ENCODE results near the gene NUCKS1.

Gene NUCKS1, protein sequence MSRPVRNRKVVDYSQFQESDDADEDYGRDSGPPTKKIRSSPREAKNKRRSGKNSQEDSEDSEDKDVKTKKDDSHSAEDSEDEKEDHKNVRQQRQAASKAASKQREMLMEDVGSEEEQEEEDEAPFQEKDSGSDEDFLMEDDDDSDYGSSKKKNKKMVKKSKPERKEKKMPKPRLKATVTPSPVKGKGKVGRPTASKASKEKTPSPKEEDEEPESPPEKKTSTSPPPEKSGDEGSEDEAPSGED

DNA sequence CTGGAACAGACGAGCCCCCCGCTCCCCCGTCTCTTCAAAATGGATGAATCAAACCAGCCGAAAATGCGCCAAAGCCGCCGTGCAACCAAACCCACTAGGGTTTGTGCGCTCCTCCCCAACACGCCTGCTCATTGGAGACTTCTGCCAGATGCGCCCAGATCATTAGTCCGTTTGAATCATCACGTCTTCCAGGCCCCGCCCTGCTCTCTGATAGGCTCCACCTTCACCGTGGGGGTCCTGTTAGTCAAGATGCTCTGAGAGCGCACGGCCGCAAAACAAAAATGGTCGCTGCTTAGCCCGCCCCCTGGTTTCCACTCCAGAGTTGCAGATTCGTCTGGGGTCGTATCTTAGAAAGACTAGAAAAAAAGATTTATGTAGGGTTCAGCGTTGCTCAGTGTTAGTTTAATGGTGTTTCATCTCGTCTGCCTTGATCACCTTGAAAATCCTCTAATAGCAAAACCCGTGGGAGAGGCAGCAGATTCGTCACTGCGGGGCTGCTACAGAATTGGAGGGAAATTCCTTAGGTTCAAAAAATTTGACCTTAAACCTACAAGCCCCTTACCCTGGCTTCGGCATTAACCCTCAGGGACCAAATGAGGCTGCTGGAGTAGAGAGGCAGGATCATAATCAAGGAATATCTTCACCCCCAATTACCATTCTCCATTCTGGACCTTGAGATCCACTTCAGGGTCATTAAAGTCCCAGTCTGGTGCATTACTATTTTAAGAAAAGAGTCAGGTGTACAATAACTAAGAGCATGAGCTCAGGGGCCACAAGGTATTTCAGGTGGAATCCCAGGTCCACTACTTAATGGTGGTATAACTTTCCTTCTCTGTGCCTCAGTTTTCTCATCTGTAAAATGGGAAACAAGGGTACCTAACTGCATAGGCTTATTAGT, at the start of gene NUCKS1:
TSS of gene NUCKS1 (minus strand) at position 45 of the 898 bp plus-strand sequence. CDS start 209 bp downstream, outside the sequence.
- peak; percentile 91 for DNase-seq (ENCODE audit: low spot score)
- TF ChIP-seq, protein P1, sequence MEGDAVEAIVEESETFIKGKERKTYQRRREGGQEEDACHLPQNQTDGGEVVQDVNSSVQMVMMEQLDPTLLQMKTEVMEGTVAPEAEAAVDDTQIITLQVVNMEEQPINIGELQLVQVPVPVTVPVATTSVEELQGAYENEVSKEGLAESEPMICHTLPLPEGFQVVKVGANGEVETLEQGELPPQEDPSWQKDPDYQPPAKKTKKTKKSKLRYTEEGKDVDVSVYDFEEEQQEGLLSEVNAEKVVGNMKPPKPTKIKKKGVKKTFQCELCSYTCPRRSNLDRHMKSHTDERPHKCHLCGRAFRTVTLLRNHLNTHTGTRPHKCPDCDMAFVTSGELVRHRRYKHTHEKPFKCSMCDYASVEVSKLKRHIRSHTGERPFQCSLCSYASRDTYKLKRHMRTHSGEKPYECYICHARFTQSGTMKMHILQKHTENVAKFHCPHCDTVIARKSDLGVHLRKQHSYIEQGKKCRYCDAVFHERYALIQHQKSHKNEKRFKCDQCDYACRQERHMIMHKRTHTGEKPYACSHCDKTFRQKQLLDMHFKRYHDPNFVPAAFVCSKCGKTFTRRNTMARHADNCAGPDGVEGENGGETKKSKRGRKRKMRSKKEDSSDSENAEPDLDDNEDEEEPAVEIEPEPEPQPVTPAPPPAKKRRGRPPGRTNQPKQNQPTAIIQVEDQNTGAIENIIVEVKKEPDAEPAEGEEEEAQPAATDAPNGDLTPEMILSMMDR (IDR thresholded peaks at IDR 0.05; ENCODE audit: extremely low read depth, missing control alignments) = no peak

DNA sequence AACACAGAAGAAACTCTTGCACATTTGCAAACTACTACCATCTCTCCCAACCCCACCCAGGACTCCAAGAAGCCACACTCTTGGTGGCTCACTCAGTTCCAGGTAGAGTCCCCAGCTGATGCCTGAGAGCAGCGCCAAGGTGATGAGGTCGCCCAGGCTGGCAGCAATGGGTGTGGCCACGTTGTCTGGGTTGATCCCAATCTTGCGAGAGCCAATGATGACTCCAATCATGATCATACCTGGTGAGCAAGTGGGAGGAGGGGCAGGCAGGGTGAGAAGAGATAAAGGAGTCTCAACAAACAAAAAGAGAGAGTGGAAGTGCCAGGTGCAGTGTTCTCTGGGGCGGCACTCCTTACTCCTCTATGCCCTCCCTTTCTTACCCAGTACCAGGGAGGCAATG, 48.6 kb upstream of the NUCKS1 start:
- DNase-seq (ENCODE audit: low spot score) = no peak
- TF ChIP-seq, protein P1 (IDR thresholded peaks at IDR 0.05; ENCODE audit: extremely low read depth, missing control alignments) = no peak

DNA sequence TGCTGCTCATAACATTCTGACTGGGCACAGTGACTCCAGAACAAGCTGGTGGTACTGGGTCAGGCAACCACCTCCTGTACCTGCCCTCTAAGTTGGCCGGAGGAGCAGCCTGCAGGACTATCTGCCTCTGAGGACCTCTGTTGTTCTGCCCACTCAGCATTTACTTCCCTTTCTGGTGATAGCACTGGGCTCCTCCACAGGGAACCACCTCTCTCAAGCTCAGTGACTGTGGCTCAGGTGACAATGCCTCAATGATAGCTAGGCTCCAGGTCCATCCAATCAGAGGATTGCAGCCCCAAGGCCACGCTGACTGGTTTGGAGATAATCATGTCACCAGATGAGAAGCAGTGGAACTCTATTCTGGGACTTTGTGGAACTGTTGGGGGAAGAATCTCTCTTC, 47.2 kb upstream of the NUCKS1 start:
- TF ChIP-seq, protein P1 (IDR thresholded peaks at IDR 0.05; ENCODE audit: extremely low read depth, missing control alignments) = no peak

DNA sequence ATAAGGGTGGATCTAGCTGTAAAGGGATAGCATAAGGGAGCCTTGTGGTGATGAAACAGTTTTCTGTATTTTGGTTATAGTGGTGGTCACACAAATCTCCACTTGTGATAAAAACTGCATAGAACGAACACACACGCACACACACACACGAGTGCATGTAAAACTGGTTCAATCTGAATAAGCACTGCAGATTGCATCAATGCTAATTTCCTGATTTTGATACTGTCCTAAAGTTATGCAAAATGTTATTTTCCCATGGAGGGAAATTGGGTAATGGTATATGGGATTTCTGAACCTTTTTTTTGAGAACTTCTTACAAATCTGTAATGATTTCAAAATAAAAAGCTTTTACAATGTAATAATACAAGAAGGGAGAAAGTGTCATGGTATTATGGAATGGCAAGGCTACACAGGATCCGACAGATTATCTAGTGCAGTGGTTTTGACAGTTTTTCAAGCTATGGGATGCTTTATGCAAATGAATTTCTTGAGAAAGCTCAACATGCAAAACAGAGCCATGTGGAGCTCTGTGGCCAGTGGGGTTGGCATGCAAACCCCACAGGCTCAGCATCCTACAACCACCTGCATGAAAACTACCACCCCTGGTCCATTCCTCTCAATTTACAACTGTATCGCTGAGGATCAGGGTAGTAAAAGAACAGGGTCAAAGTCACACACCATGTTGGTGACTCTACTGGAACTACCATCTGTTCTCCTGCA, 44.2 kb upstream of the NUCKS1 start:
- no peak for DNase-seq (ENCODE audit: low spot score)
- TF ChIP-seq, protein P1 (IDR thresholded peaks at IDR 0.05; ENCODE audit: extremely low read depth, missing control alignments) = no peak

More for the DNA sequence above, 47.2 kb upstream of the NUCKS1 start:
- no peak for DNase-seq (ENCODE audit: low spot score)

DNA sequence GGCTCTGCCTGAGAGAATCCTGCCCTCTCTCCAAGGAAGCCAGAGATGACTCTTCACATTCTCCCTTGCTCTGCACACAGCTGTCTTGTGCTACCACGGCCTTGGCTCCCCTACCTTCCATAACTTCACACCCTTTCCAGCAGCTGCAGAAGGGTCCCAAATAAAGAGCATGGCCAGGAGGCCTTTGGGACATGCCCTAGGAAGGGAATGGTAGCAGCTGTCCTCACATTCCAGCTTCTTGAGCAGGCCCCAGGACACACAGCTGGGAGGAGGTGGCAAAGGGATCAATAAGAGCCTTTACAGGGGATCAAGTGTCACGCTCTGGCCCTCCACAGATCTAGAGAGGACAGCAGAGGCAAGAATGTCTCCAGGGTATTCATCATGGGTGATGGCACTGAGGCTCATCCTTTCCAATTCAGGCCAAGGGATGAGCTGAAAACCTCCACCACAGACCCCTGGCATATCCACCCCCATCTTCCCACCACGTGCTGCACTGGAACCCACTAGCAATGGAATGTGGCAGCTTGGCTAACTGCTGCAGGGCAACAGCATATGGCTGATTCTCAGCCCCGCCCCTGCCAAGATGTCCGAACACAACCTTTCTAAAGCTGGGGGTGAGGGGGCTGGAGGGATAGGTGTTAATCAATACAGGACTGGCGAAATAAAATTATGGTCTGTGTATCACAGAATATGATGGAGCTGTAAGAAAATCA, 43.1 kb upstream of the NUCKS1 start:
- no peak for DNase-seq (ENCODE audit: low spot score)
- TF ChIP-seq, protein P1 (IDR thresholded peaks at IDR 0.05; ENCODE audit: extremely low read depth, missing control alignments) = no peak

DNA sequence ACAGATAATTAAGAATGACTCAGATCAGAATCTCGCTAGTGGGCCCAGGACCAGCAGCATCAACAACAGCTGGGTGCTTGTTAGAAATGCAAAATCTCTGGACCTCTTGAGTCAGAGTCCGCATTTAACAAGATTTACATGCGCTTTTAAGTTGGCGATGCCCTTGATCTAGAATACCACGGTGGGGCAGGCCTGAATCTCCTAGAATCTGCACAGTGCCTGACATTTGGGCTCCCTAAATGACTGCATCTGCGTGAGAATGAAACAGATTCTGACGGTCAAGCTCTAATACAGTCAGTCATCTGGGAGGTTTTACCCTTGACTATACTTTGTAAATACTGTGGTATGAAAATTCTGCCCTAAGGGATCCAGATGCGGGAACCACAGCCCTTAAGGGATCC, 42.5 kb upstream of the NUCKS1 start:
- TF ChIP-seq, protein P1 (IDR thresholded peaks at IDR 0.05; ENCODE audit: extremely low read depth, missing control alignments) = no peak
- no peak for DNase-seq (ENCODE audit: low spot score)

All from GM20000 (cell line).